Caco-2 (cell line): ENCODE data around the gene FLYWCH2. TPM values are rescaled to one million over a fixed set of nuclear protein-coding genes. Genes with fewer than 3 reads are reported as not detected.

Experiments
- BruUV-seq: library from RNA; stranded (reverse); fragments of 400-500 nt; replicated peaks from 2 replicates; lab custom pipeline; 2021; lab: Mats Ljungman, UMichigan
- CTCF ChIA-PET: fragments of 300-600 bp; sonication (Branson Sonifier 250); formaldehyde crosslinking; loops from one replicate; lab custom pipeline; 2022; ENCODE audit warnings: antibody characterized with exemption; lab: Charles Lee
- POLR2A ChIA-PET: fragments of 300-600 bp; sonication (Branson Sonifier 250); formaldehyde crosslinking; loops from one replicate; lab custom pipeline; 2022; ENCODE audit warnings: antibody characterized with exemption; lab: Charles Lee
- DNase-seq, 2 experiments: peaks; one replicate each; pipeline versions ENCODE4 v3.0.0 to v3.0.0-alpha.2; 2020 to 2022
- H3K27me3 ChIP-seq: replicated peaks from 2 replicates; pipeline ENCODE4 v1.6.0; 2011; ENCODE audit warnings: low read length; ENCODE audit not compliant: control insufficient read depth, insufficient read depth
- H3K36me3 ChIP-seq: 2 replicates; pipeline ENCODE4 v1.5.1; 2011; ENCODE audit warnings: low read length; ENCODE audit not compliant: control insufficient read depth, insufficient read depth
- H3K4me1 ChIP-seq: fragments of 250-450 bp; sonication (Bioruptor Pico); 2 replicates; pipeline ENCODE4 v1.5.1; 2020; ENCODE audit warnings: mild to moderate bottlenecking
- H3K4me3 ChIP-seq: 2 replicates; pipeline ENCODE4 v1.5.1; 2011; ENCODE audit warnings: low read depth, mild to moderate bottlenecking, control low read depth, low read length
- H3K9me3 ChIP-seq: fragments of 250-450 bp; sonication (Bioruptor Pico); 2 replicates; pipeline ENCODE4 v1.5.1; 2020; ENCODE audit warnings: mild to moderate bottlenecking, moderate library complexity
- H3K27ac Mint-ChIP-seq: one replicate; pipeline ENCODE4 v1.8.0; 2022; ENCODE audit warnings: mixed read lengths; ENCODE audit not compliant: unreplicated experiment
- H3K27me3 Mint-ChIP-seq: one replicate; pipeline ENCODE4 v1.8.0; 2022; ENCODE audit warnings: mixed read lengths; ENCODE audit not compliant: insufficient read depth, unreplicated experiment
- H3K36me3 Mint-ChIP-seq: one replicate; pipeline ENCODE4 v1.8.0; 2022; ENCODE audit warnings: mild to moderate bottlenecking, mixed read lengths; ENCODE audit not compliant: insufficient read depth, unreplicated experiment
- H3K4me1 Mint-ChIP-seq: one replicate; pipeline ENCODE4 v1.8.0; 2022; ENCODE audit warnings: low read depth, mixed read lengths; ENCODE audit not compliant: unreplicated experiment
- H3K4me3 Mint-ChIP-seq: one replicate; pipeline ENCODE4 v1.8.0; 2022; ENCODE audit warnings: mild to moderate bottlenecking, moderate library complexity, mixed read lengths; ENCODE audit not compliant: unreplicated experiment
- H3K9me3 Mint-ChIP-seq: one replicate; pipeline ENCODE4 v1.8.0; 2022; ENCODE audit warnings: mixed read lengths; ENCODE audit not compliant: unreplicated experiment
- CTCF ChIP-seq, 2 experiments: fragments of 200-600 bp in 1 of 2; IDR thresholded peaks; 1 replicate in 1 of 2; 2 replicates in 1 of 2; pipeline versions ENCODE4 v1.5.1 to v1.8.0; 2011 to 2022; ENCODE audit warnings: antibody characterized with exemption in 1 of 2, control low read depth in 1 of 2, inconsistent platforms in 1 of 2, low read depth in 1 of 2, low read length in 1 of 2, mild to moderate bottlenecking in 1 of 2, moderate library complexity in 1 of 2; ENCODE audit not compliant: insufficient read depth in 1 of 2, severe bottlenecking in 1 of 2, unreplicated experiment in 1 of 2
- intact Hi-C: fragments of 100-400 bp; cut with micrococcal nuclease; formaldehyde crosslinking; loops from one replicate; pipeline ENCODE4 v1.10.0; 2022; ENCODE audit not compliant: unreplicated experiment
- total RNA-seq: library from RNA; stranded (reverse); gene quantifications from 2 replicates; pipeline ENCODE4 v1.2.3, GENCODE V29; 2022

Gene FLYWCH2
- total RNA-seq, 1 experiment from 2014 or later, result 28.7 TPM

GRCh38 chr16:2835638-2836493, 47.1 kb upstream of the FLYWCH2 start:
- no peaks in the 10 kb centered on the region for H3K9me3 ChIP-seq
- CTCF ChIA-PET, result interaction anchor here (0.6 kb wide), 1 partner anchor 32 kb away, joined by 3 read pairs; no protein-coding TSS in a partner anchor
- Mint-ChIP-seq H3K9me3 (no peaks in the 10 kb centered on the region), H3K4me1 (peaks cover 25% of the 10 kb centered on the region), H3K36me3 (peaks cover 6% of the 10 kb centered on the region), H3K27ac (peak overlapping the region; percentile 93), H3K27me3 (no peaks in the 10 kb centered on the region), H3K4me3 (peak overlapping the region; percentile 49)
- H3K4me3 ChIP-seq, result no peak overlapping the region
- TF ChIP-seq CTCF (IDR thresholded peaks at IDR 0.05; ENCODE audit: insufficient read depth in 1 of 2, low read depth in 1 of 2, low read length in 1 of 2, severe bottlenecking in 1 of 2, unreplicated experiment in 1 of 2), result no peak
- peak; percentile 65 to 78 for DNase-seq
- BruUV-seq, result no TSS peak
- H3K36me3 ChIP-seq, result no peaks in the 10 kb centered on the region
- intact Hi-C loops, result loop anchor here (1.0 to 5.0 kb wide), 2 partner anchors 10 to 39 kb away; partner anchors contain the start of gene PRSS41
- POLR2A ChIA-PET, result no interaction called here
- no peaks in the 10 kb centered on the region for H3K27me3 ChIP-seq
- H3K4me1 ChIP-seq, result peaks cover 20% of the 10 kb centered on the region

DNA sequence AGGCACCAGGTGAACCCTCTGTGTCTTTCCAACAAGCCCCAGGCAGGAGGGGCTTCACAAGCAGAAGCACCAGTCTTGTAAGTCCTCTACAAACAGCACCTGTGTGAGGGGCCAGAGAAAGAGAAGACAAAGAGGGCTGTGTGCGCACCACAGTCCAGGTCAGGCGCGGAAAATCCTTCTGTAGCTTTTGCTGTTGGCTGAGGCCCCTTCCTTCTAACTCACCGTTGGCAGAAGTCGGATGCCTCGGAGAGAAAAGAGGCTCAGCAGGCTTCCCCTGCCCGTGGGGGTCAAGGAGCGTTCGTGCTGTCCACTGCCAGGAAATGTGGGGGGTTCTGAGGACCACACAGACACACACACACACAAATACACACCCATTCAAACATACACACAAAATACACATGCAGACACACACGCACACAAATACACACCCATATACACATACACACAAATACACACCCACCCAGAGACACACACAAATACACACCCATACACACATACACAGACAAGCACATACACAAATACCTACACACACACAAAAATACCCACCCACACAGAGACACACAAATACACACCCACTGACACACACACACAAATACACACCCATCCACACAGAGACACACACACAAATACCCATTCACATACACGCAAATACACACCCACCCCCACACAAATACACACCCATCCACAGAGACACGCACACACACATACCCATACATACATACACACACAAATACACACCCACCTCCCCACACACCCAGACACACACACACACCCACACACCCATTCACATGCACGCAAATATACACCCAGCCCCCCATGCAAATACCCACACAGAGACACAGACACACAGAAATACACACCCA, 46.1 kb upstream of the FLYWCH2 start:
- TSS peak; percentile 68 for BruUV-seq
- H3K27ac Mint-ChIP-seq, result peak overlapping the region; percentile 93

More for the DNA sequence above, 46.1 kb upstream of the FLYWCH2 start:
- no peak for DNase-seq
- peaks cover 6% of the 10 kb centered on the region for H3K36me3 Mint-ChIP-seq
- Histone ChIP-seq H3K9me3 (no peaks in the 10 kb centered on the region), H3K27me3 (no peaks in the 10 kb centered on the region), H3K36me3 (no peaks in the 10 kb centered on the region), H3K4me1 (peaks cover 20% of the 10 kb centered on the region), H3K4me3 (no peak overlapping the region)
- no peaks in the 10 kb centered on the region for H3K27me3 Mint-ChIP-seq
- peaks cover 25% of the 10 kb centered on the region for H3K4me1 Mint-ChIP-seq
- POLR2A ChIA-PET, result no interaction called here
- TF ChIP-seq CTCF (IDR thresholded peaks at IDR 0.05; ENCODE audit: insufficient read depth in 1 of 2, low read depth in 1 of 2, low read length in 1 of 2, severe bottlenecking in 1 of 2, unreplicated experiment in 1 of 2), result no peak
- no peaks in the 10 kb centered on the region for H3K9me3 Mint-ChIP-seq
- intact Hi-C loops, result loop anchor here (1.0 to 5.0 kb wide), 2 partner anchors 9 to 40 kb away; partner anchors contain the start of gene PRSS41
- CTCF ChIA-PET, result no interaction called here
- peak overlapping the region; percentile 8 for H3K4me3 Mint-ChIP-seq
